GM18861 (cell line): ENCODE measurements around the gene OBI1.
"Not testable (repeated sequence)": the region's sequence is repeated elsewhere in the genome, so short reads cannot be mapped to it uniquely, and the experiment has no call there.

Experiments used
- ATAC-seq: cut with Tn5 transposase; IDR thresholded peaks from one replicate; pipeline ENCODE4 v1.9.1; 2021; ENCODE audit not compliant: unreplicated experiment

The OBI1 gene

DNA sequence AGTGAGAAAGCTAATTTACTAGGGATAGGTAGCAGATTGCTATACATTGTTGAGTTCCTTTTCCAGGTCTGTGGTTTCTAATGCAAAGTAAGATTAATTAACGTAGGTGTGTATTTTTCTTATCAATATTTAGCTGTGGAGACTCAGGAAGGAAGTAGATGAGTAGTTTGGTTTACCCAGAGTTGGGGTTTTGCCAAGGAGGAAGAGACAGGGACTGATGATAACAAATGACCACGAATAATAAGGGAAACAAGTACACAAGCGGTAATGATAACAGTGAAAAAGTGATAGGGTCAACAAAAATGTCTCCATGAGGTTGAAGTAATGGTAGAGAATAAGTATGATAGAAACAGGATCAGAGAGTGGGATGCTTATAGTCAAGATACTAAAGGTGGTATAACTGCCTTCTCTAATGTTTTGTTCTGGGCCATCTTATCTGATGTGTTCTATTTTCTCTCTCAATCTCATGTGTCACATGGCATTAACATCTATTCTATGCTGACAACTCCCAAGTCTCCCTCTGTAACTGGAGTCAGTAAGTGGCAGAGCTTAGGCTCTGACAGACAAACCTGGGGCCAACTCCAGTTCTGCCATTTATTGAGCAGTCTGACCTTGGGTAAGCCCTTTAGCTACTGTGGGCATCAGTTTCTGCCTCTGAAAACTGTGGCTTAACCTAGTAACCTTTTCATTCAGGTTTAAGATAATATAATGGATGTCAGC, 8.8 kb downstream of the OBI1 start:
- ATAC-seq = no peak

DNA sequence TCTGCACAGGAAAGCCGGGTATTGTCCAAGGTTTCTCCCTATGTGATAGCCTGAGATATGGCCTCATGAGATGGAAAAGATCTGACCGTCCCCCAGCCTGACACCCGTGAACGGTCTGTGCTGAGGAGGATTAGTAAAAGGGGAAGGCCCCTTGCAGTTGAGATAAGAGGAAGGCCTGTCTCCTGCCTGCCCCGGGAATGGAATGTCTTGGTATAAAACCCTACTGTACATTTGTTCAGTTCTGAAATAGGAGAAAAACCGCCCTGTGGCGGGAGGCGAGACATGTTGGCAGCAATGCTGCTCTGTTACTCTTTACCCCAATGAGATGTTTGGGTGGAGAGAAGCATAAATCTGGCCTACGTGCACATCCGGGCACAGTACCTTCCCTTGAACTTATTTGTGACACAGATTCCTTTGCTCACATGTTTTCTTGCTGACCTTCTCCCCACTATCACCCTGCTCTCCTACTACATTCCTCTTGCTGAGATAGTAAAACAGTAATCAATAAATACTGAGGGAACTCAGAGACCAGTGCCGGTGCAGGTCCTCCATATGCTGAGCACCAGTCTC, 11.8 kb downstream of the OBI1 start:
- ATAC-seq = not testable (repeated sequence)

DNA sequence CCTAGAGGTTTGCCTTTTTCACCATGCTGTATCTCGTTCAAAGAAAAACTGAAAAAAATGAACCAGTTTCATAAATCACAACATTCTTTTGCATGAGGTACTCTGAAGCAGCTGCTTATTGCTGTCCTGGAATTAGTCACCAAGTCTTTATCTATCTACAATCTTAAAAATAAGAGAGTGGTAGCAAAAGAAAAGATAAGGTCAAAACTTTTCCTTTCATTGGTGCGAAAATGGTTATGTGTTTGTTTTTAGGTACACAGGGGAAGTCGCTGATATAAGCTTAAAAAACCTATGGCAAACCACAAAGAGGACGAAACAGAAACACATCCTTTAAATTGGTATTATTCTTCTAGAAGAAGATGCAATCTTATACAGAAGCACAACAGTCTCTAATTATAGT, 20.7 kb downstream of the OBI1 start:
- ATAC-seq = no peak

DNA sequence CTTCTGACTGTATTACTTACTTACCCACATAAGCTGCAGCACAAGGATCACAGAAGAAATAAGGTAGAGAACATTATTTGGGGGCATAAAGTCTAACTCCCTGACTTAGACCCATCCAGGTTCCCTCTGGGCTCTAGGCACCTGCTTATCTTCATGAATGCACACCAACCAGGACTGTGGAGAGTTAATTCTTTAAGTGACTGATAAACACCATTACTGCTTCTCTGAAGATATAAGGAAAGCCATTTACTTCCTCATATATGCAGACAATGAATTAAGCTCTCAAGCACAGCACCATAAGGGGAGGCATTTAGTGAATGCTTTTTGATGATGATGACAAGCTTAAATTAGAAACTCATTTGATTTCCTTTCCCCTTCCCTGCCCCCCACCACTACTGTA, 22.5 kb downstream of the OBI1 start:
- no peak for ATAC-seq

DNA sequence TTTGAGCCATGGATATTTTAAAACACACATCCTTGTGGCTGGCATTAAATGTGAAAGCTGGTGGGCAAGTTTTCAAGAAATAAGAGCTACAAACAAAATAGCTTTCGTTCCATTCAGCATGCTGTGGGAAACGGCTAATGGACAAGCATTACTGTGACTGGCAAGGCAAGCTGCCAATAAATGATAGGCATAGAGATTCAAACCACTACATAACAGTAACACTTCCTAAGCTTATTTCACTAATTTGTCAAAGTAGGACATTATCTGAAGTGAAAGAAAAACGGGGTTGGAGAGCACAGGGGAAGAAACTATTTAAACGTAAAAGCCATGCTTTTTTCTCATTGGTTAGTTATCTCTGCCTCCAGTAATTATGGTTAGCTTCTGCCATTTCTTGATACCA, 26.0 kb downstream of the OBI1 start:
- no peak for ATAC-seq

DNA sequence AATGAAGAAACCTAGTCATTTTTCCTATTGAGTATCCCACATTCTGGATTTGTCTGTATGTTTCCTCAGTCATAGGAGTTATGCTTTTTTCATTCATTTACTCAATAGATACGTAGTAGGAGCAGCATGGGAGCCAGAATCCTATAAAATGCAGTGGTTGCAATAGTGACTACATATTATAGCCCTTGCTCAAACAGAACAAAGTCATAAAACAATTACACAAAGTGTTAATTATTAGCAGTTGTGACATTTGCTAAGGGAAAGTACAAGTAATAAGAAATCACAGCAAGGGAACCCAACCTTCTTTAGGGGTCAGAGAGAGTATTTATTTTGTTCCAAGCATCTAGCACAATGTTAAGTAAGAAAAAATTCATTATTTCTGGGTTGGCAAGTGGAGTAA, 27.9 kb downstream of the OBI1 start:
- ATAC-seq = no peak

DNA sequence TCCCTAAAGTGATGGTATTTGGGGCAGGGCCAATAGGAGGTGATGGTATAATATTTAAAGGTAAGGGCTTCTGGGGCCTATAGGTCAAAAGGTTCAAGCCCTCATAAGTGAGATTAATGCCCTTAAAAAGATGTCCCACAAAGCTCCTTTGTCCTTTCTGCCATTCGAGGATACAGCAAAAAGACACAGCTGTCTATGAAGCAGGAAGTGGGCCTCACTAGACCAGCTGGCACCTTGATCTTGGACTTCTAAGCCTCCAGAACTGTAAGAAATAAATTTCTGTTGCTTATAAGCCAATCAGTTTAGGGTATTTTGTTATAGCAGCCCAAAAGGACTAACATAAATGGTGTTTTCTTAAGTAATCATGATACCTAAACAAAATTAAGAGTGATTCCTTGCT, 28.4 kb downstream of the OBI1 start:
- ATAC-seq = no peak

DNA sequence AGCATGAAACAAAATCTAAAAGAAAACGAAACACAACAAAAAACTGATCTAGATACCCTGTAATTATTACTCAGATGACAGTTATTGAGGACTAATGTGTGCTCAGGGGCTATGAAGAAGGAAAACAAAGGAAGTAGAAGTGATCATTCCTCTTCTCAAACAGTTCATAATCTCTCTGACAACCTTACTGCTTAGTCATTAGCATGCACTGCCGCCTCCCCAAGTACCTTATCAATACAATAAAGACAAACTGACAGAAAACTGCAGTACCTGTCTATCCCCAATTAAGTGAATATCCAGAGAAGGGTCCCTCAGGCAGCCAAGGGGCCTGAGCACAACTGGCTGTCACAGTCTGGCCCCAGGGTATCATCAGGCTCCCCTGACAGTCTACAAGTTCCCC, 33.6 kb downstream of the OBI1 start:
- ATAC-seq = no peak

DNA sequence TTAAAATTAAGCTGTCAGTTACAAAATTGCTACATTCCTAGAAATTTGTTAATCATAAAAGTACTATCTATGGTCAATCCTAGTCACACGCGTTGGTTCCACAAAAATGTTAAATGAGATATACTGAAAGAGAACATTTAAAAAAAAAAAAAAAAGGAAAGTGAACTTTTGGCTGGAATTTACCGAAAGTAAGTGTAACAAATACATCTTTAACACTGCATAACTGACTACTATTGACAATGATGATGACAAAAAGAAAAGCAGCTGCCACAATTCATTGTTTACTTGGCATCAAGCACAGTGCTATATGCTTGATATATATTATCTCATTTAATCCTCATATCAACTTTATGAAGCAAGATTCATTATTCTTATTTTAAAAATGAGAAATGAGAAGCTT, 35.8 kb downstream of the OBI1 start:
- no peak for ATAC-seq

DNA sequence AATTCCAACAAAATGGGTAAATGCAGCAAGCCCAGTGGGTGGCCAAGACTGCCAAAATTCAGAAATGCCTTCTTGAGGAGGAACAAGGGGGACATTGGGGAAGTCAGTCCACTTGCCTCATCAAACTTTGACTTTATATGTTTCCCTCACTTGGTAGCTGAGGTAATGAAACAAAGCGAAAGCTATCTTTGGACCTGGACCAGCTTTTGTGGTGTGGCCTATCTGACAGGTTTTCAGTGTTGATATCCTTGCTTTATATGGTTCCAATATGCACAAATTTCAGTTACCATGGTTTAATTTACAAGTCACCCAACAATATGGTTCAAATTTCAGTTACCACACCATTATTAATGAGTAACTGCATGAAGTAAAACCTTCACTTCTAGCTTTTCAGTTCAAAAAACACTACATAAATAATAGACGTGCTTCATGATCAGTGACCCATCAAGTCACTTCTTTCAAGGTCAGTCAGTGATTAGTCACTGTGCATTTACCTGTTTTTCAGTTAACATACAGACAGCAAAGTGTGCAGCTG, 38.0 kb downstream of the OBI1 start:
- ATAC-seq = peak; percentile 51

DNA sequence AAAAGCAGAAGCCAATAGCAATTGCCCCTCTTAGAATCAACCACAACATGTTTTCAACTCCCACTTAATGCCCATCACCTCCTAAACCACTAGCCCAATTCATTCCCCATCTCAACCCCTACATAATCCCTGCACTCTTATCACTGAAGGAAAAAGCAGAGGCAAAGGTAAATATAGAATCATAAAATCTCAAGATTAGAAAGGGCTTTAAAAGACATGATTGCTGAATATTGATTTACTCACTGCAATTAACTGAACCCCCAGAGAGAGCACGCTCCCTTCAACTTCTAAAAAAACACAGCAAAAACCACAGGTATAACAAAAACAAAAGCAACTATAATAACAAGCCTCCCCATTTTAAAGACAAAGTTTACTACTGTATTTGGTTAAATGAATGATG, 40.5 kb downstream of the OBI1 start:
- no peak for ATAC-seq

DNA sequence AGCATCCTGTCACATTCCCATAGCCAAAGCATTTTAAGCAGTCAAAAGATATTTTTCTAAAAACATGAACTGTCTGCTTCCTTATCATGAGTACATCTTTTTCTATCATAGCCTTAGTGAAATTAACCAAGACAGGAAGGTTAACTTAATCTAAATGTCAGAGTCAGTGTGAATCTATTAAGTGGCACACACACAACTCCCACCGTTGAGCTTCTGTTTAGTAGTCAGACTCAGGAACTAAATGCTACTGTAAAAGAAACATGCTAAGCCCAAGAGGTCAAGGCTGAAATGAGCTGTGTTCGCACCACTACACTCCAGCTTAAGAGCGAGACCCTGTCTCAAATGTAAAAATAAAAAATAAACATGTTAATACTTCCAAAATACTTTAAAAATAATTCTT, 47.9 kb downstream of the OBI1 start:
- no peak for ATAC-seq

DNA sequence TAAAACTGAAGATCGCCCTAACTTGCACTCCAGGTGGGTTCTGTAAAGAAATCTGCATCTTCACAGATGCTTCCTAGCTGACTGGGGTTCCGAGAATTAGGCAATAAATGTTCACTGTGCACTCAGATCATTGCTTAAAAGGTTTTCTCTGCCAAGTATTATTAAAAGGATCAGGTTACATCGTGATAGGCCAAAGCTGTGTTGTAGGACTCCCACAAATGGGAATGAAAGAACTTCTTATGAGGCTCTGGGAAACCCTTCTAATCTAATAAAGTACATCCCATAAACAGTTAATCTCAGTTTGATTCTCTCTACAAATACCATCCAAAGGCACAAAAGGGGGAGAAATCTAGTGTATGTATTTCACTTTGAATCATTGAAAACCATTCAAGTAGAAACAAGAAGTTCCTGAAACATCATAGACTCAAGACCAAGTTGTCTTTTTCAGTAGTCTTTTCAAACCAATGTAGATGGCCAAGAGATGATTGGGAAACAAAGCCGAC, 48.5 kb downstream of the OBI1 start:
- no peak for ATAC-seq

DNA sequence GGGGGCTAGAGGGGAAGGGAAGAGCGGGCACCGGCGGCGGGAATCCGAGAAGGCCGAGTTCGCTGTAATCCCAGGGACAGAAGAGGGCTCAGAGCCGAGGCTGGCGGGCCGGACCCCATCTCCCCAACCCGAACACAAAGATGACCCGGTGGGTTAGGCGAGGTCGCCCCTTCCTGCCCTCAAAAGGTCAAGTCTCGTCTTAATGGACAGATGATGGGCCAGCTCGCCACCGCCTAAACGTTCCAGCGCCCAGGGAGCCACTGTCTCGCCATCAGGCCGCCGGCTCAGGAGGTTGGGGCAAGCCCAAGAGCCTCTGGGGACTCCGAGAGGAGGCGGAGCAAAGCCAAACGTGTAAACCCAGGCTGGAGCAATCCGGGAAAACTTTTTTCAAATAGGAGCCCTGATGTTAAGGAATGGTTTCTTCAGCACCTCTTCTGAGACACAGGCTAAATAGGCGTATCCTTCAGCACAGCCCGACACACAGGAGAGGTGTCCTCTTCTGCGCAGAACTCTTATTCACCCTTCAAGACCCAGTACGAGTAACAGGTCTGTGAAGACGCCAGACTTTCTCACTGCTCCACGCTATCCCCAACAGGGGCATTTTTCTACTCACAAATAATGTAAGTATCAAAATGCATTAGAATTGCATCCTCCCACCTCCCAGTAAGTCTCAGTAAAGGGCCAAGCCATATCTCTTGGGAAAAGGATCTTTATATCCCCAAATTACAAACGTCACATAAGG, 49.3 kb downstream of the OBI1 start:
- ATAC-seq = no peak

DNA sequence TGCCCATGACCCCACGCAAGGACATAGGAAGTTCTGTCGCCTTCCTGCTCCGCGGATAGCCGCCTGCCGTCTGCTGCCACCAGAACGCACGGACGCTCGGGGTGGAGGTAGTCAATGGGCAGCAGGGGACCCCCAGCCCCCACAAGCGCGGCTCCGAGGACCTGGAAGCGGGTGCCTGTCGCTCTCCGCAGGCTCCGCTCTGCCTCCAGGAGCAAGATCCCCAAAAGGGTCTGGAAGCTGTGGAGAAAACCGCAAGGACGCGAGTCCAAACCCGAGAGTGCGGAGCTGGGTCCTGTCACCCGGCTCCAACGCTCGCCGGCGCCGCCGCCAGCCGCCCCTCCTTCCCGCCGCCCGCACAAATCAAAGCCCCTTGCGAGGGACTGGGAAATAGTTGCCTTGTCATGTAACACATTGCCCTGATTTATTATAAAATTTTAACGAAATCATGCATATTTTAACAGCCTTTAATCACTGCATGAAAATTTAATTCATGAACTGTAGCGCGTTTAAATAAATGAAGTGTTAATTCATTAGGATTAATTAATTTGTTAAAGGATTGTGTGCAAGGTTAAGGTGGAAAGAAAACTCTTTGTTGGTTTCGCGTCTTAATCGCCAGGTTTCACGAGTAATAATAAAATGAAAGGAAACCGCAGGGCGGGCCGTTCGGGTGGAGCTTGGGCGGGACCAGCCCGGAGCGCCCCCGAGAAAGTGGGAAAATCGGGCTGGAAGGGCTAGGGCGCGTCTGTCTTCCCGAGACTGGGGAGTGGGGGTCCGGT, 50.1 kb downstream of the OBI1 start:
- no peak for ATAC-seq

DNA sequence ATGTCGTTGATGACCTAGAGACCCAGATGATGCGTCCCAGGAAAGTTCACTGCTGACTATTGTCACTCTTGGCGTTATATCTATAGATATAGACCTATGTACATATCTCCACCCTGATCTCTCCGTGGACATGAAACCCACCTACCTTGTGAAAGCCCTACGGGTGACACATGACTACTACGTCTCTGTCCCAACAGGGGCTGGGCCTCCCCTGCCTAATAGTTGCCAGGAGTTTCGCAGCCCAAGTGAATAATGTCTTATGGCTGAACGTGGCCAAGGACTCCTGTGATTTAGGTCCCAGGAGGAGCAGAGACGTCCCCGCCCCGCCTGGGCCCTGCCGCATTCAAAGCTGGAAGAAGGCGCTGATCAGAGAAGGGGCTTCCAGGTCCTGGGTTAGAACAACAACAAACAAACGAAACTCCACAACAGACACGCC, 50.7 kb downstream of the OBI1 start:
- ATAC-seq = no peak

DNA sequence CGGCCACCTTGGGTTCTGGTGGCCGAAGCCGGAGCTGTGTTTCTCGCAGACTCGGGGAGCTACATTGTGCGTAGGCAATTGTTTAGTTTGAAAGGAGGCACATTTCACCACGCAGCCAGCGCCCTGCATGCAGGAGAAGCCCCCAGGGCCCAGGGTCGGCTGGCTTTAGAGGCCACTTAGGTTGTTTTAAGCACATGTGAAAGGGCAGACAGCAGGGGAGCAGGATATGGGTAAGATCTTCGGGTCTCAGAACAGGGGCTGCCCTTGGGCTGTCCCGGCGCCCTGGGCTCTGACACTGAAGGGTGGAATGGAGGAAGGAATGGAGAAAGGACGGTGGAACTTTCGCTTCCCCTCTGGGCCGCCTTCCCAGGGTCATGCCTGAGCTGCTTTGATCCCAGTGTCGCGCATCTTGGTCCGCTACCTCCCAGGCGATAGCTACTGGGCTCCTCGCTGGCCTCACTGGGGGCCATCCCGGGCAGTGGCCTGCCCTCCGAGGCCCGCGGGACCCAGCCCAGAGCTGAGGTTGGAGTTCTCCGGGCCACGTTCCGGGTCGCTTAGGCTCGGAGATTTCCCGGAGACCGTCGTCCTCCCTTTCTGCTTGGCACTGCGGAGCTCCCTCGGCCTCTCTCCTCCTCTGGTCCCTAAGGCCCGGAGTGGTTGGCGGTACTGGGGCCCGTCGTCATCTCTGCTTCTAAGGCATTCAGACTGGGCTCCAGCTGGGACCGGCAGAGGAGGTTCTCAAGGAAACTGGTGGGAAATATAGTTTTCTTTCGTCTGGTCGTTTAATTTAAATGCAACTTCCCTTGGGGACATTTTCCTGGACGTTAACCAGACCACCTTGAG, 51.3 kb downstream of the OBI1 start:
- ATAC-seq = no peak

DNA sequence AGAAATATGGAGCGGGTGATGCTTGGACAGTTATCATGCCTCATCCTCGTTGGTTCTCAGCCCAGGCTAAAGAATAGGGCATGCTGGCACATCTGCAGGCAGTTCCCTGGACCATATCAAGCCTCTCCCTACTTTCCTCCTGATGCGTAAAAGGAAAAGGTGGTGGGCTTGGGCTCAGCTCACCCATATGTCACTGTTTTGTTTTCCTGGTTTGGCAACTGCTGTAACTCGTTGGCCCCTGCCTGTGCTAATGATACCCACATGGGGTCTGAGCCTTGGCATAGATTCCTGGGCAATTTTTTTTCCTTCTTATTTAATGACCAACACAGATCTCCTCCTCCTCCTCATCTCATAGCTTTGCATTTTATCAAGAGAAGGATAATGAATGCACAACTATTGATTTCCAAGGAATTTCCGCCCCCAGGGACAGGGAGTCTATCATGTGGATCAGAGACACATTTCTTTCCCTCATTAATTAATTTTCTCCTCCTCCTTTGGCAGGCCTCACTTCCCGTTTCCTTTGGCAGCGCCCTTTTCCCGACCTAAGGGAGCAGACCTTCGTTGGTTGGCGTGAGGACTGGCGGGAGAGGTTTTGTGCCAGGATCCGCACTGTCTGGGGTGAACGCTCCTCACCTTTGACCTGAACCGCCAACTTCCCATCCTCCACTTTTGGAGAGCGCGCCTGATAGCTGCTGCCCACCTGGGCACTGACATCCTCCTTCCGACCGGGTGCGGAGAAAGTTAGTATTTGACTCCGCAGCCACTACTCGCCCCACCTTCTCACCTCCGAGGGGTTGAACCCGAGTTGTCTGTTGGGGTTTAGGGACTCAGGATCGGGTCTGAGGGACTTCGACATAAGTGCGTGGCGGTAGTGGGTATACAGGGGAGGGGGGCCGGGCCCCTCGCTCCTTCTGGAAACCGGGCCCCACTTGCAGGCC, 52.2 kb downstream of the OBI1 start:
- no peak for ATAC-seq
